Ectodermal cell (in vitro differentiated cells): ENCODE measurements around the gene LPCAT3.

Source experiments
- H3K27ac ChIP-seq: 2 replicates; pipeline ENCODE4 v1.7.0; 2013; ENCODE audit warnings: mild to moderate bottlenecking, low read depth, low read length; ENCODE audit not compliant: insufficient read depth, poor library complexity, severe bottlenecking
- H3K27me3 ChIP-seq: 2 replicates; pipeline ENCODE4 v1.7.0; 2013; ENCODE audit warnings: mild to moderate bottlenecking, low read length; ENCODE audit not compliant: insufficient read depth, control insufficient read depth, poor library complexity, severe bottlenecking
- H3K36me3 ChIP-seq: one replicate; pipeline ENCODE4 v1.7.0; 2013; ENCODE audit warnings: low read length; ENCODE audit not compliant: control insufficient read depth, insufficient read depth
- H3K4me1 ChIP-seq: one replicate; pipeline ENCODE4 v1.7.0; 2013; ENCODE audit warnings: low read length; ENCODE audit not compliant: control insufficient read depth, insufficient read depth
- H3K4me3 ChIP-seq: 2 replicates; pipeline ENCODE4 v1.7.0; 2013; ENCODE audit warnings: low read depth, low read length, control low read depth; ENCODE audit not compliant: insufficient read depth
- H3K9me3 ChIP-seq: 2 replicates; pipeline ENCODE4 v1.7.0; 2013; ENCODE audit warnings: mild to moderate bottlenecking, low read length, moderate library complexity; ENCODE audit not compliant: control insufficient read depth
- WGBS, 2 experiments: methylation state at CpG; one replicate each; pipeline ENCODE4 v1.1.7; 2013; ENCODE audit warnings: missing lambda C conversion rate in 2 of 2; 5-methylcytosine and 5-hydroxymethylcytosine counted together

LPCAT3 gene

GRCh38 chr12:6954316-6955107 is 63.8 kb downstream of the LPCAT3 start:
- Histone ChIP-seq H3K4me1 (peaks cover 8% of the 10 kb centered on the region), H3K27me3 (no peaks in the 10 kb centered on the region), H3K36me3 (no peaks in the 10 kb centered on the region), H3K9me3 (no peaks in the 10 kb centered on the region), H3K27ac (no peak overlapping the region), H3K4me3 (no peak overlapping the region)
- WGBS, 2 experiments = 91 to 92% methylated on average over 21 of the region's 21 CpGs

GRCh38 chr12:6953442-6954315 is 64.6 kb downstream of the LPCAT3 start:
- no peaks in the 10 kb centered on the region for H3K27me3 ChIP-seq
- H3K4me1 ChIP-seq = peaks cover 8% of the 10 kb centered on the region
- 77 to 80% methylated on average over 24 of the region's 24 CpGs for WGBS, 2 experiments
- no peak overlapping the region for H3K27ac ChIP-seq
- H3K4me3 ChIP-seq = no peak overlapping the region
- H3K36me3 ChIP-seq = no peaks in the 10 kb centered on the region
- no peaks in the 10 kb centered on the region for H3K9me3 ChIP-seq

GRCh38 chr12:6952863-6953441 is 65.3 kb downstream of the LPCAT3 start:
- WGBS, 2 experiments = 90 to 95% methylated on average over 15 of the region's 15 CpGs
- no peak overlapping the region for H3K27ac ChIP-seq

GRCh38 chr12:6952121-6952862 is 66.0 kb downstream of the LPCAT3 start:
- WGBS, 2 experiments = 89 to 92% methylated on average over 22 of the region's 22 CpGs
- no peaks in the 10 kb centered on the region for H3K27me3 ChIP-seq
- H3K36me3 ChIP-seq = no peaks in the 10 kb centered on the region
- H3K4me3 ChIP-seq = no peak overlapping the region
- H3K9me3 ChIP-seq = no peaks in the 10 kb centered on the region
- H3K27ac ChIP-seq = no peak overlapping the region
- H3K4me1 ChIP-seq = peaks cover 8% of the 10 kb centered on the region

More at GRCh38 chr12:6952863-6953441, 65.3 kb downstream of the LPCAT3 start:
- Histone ChIP-seq H3K4me3 (no peak overlapping the region), H3K4me1 (peaks cover 8% of the 10 kb centered on the region), H3K9me3 (no peaks in the 10 kb centered on the region), H3K27me3 (no peaks in the 10 kb centered on the region), H3K36me3 (no peaks in the 10 kb centered on the region)

- H3K27me3 ChIP-seq = no peaks in the 10 kb centered on the region
- H3K9me3 ChIP-seq = no peaks in the 10 kb centered on the region
- peaks cover 8% of the 10 kb centered on the region for H3K4me1 ChIP-seq
- no peaks in the 10 kb centered on the region for H3K36me3 ChIP-seq
- 94 to 95% methylated on average over 20 of the region's 20 CpGs for WGBS, 2 experiments
- no peak overlapping the region for H3K4me3 ChIP-seq
- no peak overlapping the region for H3K27ac ChIP-seq
These were observed 66.6 kb downstream of the LPCAT3 start for GRCh38 chr12:6951551-6952120.

- H3K4me1 ChIP-seq = peaks cover 14% of the 10 kb centered on the region
- H3K36me3 ChIP-seq = no peaks in the 10 kb centered on the region
- no peaks in the 10 kb centered on the region for H3K27me3 ChIP-seq
- H3K4me3 ChIP-seq = no peak within 1 kb of the TSS
- H3K9me3 ChIP-seq = no peaks in the 10 kb centered on the region
- WGBS, 2 experiments = 90% methylated on average over 25 of the region's 25 CpGs
- no peak within 1 kb of the TSS for H3K27ac ChIP-seq
These were observed 67.3 kb downstream of the LPCAT3 start, which contains the start of gene PTPN6 for GRCh38 chr12:6950811-6951540. TSS of gene PTPN6 (plus strand) at chr12:6951356. CDS start at chr12:6951513, 157 bp downstream.

- Histone ChIP-seq H3K27ac (no peak overlapping the region), H3K27me3 (no peaks in the 10 kb centered on the region), H3K4me3 (no peak overlapping the region), H3K36me3 (no peaks in the 10 kb centered on the region), H3K9me3 (no peaks in the 10 kb centered on the region), H3K4me1 (peaks cover 20% of the 10 kb centered on the region)
- WGBS, 2 experiments = 87 to 96% methylated on average over 1 of the region's 1 CpG
These were observed 67.9 kb downstream of the LPCAT3 start for GRCh38 chr12:6950401-6950801.

GRCh38 chr12:6948873-6949594 is 69.2 kb downstream of the LPCAT3 start:
- H3K9me3 ChIP-seq = no peaks in the 10 kb centered on the region
- H3K27me3 ChIP-seq = no peaks in the 10 kb centered on the region
- no peak overlapping the region for H3K27ac ChIP-seq
- H3K36me3 ChIP-seq = no peaks in the 10 kb centered on the region
- no peak overlapping the region for H3K4me3 ChIP-seq
- 92 to 93% methylated on average over 15 of the region's 15 CpGs for WGBS, 2 experiments
- peaks cover 26% of the 10 kb centered on the region for H3K4me1 ChIP-seq
